Measurements from ENCODE around the gene LHFPL6.

GRCh38 chr13:39313721-39314120 is 289.3 kb downstream of the LHFPL6 start:
- no peak for TF ChIP-seq CTCF (IDR thresholded peaks at IDR 0.05)
- TF ChIP-seq POLR2A (IDR thresholded peaks at IDR 0.05), result no peak

Data from upper lobe of left lung (tissue), 4 donors.